HepG2 (cell line): ENCODE results near the gene HSDL1. TPM values are rescaled to one million over a fixed set of nuclear protein-coding genes. Genes with fewer than 3 reads are reported as not detected.

Source experiments
- AHR ChIP-seq: IDR thresholded peaks from 2 replicates; pipeline ENCODE4 v1.6.1; 2018; ENCODE audit warnings: missing genetic modification reagents, missing compliant biosample characterization
- HIC2 ChIP-seq: sonication (generic); formaldehyde crosslinking; IDR thresholded peaks from 2 replicates; pipeline ENCODE4 v1.9.0; 2022; ENCODE audit warnings: low read depth, missing genetic modification reagents
- KMT2A ChIP-seq: sonication (generic); formaldehyde crosslinking; IDR thresholded peaks from 2 replicates; pipeline ENCODE4 v1.4.0; 2020; ENCODE audit warnings: missing genetic modification reagents
- MED1 ChIP-seq: sonication (generic); formaldehyde crosslinking; IDR thresholded peaks from 2 replicates; pipeline ENCODE4 v1.4.0; 2020; ENCODE audit warnings: missing genetic modification reagents
- MIXL1 ChIP-seq: IDR thresholded peaks from 2 replicates; pipeline ENCODE4 v1.6.1; 2016
- MLX ChIP-seq: IDR thresholded peaks from 2 replicates; pipeline ENCODE4 v1.6.1; 2016
- PRDM10 ChIP-seq: sonication (generic); formaldehyde crosslinking; IDR thresholded peaks from 2 replicates; pipeline ENCODE4 v1.4.0; 2020; ENCODE audit warnings: low read depth, missing genetic modification reagents
- PREB ChIP-seq: sonication (generic); formaldehyde crosslinking; IDR thresholded peaks from 2 replicates; pipeline ENCODE4 v1.4.0; 2020; ENCODE audit warnings: missing genetic modification reagents
- PRMT3 ChIP-seq: sonication (generic); formaldehyde crosslinking; IDR thresholded peaks from 2 replicates; pipeline ENCODE4 v1.8.1; 2022; ENCODE audit warnings: low read depth, mild to moderate bottlenecking, moderate library complexity, missing genetic modification reagents, borderline replicate concordance
- RAD21 ChIP-seq: fragments of 450-650 bp; formaldehyde crosslinking; IDR thresholded peaks from 2 replicates; pipeline ENCODE4 v1.5.0; 2020; ENCODE audit warnings: mild to moderate bottlenecking
- RARG ChIP-seq: sonication (generic); formaldehyde crosslinking; IDR thresholded peaks from 2 replicates; pipeline ENCODE4 v1.4.0; 2020; ENCODE audit warnings: low read depth, mild to moderate bottlenecking, missing genetic modification reagents
- SP5 ChIP-seq: IDR thresholded peaks from 2 replicates; pipeline ENCODE4 v1.6.1; 2016; ENCODE audit warnings: low read depth, borderline replicate concordance
- TAF1 ChIP-seq: sonication (generic); formaldehyde crosslinking; IDR thresholded peaks from 2 replicates; pipeline ENCODE4 v1.4.0; 2020; ENCODE audit warnings: missing genetic modification reagents
- ZBTB1 ChIP-seq: sonication (generic); formaldehyde crosslinking; IDR thresholded peaks from 2 replicates; pipeline ENCODE4 v1.4.0; 2020; ENCODE audit warnings: missing genetic modification reagents, borderline replicate concordance
- ZBTB43 ChIP-seq: sonication (generic); formaldehyde crosslinking; conservative IDR thresholded peaks from 2 replicates; pipeline ENCODE4 v1.4.0; 2020; ENCODE audit warnings: missing genetic modification reagents
- ZFP62 ChIP-seq: sonication (generic); formaldehyde crosslinking; IDR thresholded peaks from 2 replicates; pipeline ENCODE4 v1.4.0; 2020; ENCODE audit warnings: missing genetic modification reagents
- ZNF101 ChIP-seq: sonication (generic); formaldehyde crosslinking; IDR thresholded peaks from 2 replicates; pipeline ENCODE4 v1.4.0; 2020; ENCODE audit warnings: mild to moderate bottlenecking, low read depth, missing genetic modification reagents, borderline replicate concordance
- ZNF383 ChIP-seq: sonication (generic); formaldehyde crosslinking; IDR thresholded peaks from 2 replicates; pipeline ENCODE4 v1.4.0; 2020; ENCODE audit warnings: missing genetic modification reagents, mild to moderate bottlenecking, borderline replicate concordance
- ZNF510 ChIP-seq: sonication (generic); formaldehyde crosslinking; IDR thresholded peaks from 2 replicates; pipeline ENCODE4 v1.4.0; 2020; ENCODE audit warnings: low read depth, mild to moderate bottlenecking, missing genetic modification reagents
- ZNF652 ChIP-seq: IDR thresholded peaks from 2 replicates; pipeline ENCODE4 v1.6.1; 2016; ENCODE audit warnings: low read depth, borderline replicate concordance
- ZNF747 ChIP-seq: sonication (generic); formaldehyde crosslinking; IDR thresholded peaks from 2 replicates; pipeline ENCODE4 v1.8.1; 2023; ENCODE audit warnings: missing genetic modification reagents, mild to moderate bottlenecking, borderline replicate concordance
- ZSCAN30 ChIP-seq: sonication (generic); formaldehyde crosslinking; IDR thresholded peaks from 2 replicates; pipeline ENCODE4 v1.5.0; 2020; ENCODE audit warnings: mild to moderate bottlenecking, missing genetic modification reagents
- polyA plus RNA-seq, 8 experiments: library from polyadenylated mRNA; depleted of rRNA in 3 of 8; stranded (reverse) in 7 of 8; unstranded in 1 of 8; fragments of >200 nt; fragmentation: Illumina TruSeq in 4 of 8; extraction: Trizol in 4 of 8; gene quantifications; 2 replicates each; pipeline versions ENCODE4 v1.2.1 to v1.2.3, GENCODE V29; 2011 to 2016; ENCODE audit warnings: low read depth in 4 of 8, missing spikeins in 1 of 8, mixed read lengths in 1 of 8; ENCODE audit not compliant: insufficient read depth in 1 of 8
- total RNA-seq, 5 experiments: library from RNA; depleted of rRNA; stranded (reverse); fragments of >200 nt; fragmentation: Illumina TruSeq; extraction: Trizol; gene quantifications; 2 replicates each; pipeline ENCODE4 v1.2.3, GENCODE V29; 2016; ENCODE audit warnings: low read depth in 1 of 5

The HSDL1 gene
- total and polyA plus RNA-seq, 2 of the 13 experiments (the other 11 are each of a cell fraction or from before 2014, with no cell fraction given) = 49.2 to 49.7 TPM

- TF ChIP-seq RARG (0 out of 2 replicates have a peak, but pooled peaks have one; percentile 84), ZSCAN30 (CRISPR knock-in tag) (no peak; the same call in 1 of the 2 replicates), ZNF383 (CRISPR knock-in tag) (no peak; the same call in 1 of the 2 replicates), ZNF510 (no peak; the same call in 1 of the 2 replicates), KMT2A (peak; percentile 62; the same call in 1 of the 2 replicates), MED1 (CRISPR knock-in tag) (peak; percentile 80), AHR (CRISPR knock-in tag) (no peak), PREB (CRISPR knock-in tag) (no peak), MIXL1 (CRISPR knock-in tag) (peak; percentile 30), ZBTB43 (CRISPR knock-in tag) (no peak), ZNF101 (CRISPR knock-in tag) (no peak), ZNF747 (CRISPR knock-in tag) (peak; percentile 57; the same call in 1 of the 2 replicates), ZFP62 (CRISPR knock-in tag) (no peak), RAD21 (no peak), ZNF652 (CRISPR knock-in tag) (no peak), MLX (CRISPR knock-in tag) (0 out of 2 replicates have a peak, but pooled peaks have one; percentile 43), TAF1 (CRISPR knock-in tag) (peak; percentile 32; the same call in 1 of the 2 replicates), SP5 (CRISPR knock-in tag) (peak; percentile 86), PRMT3 (no peak), HIC2 (CRISPR knock-in tag) (no peak), ZBTB1 (CRISPR knock-in tag) (no peak), PRDM10 (no peak)
These were observed 6.0 kb downstream of the HSDL1 start (continued) for GRCh38 chr16:84138824-84139627.
